HG02588 (cell line): ENCODE data around the gene RAB39B.
A peak's percentile ranks its signal among the peaks of the same experiment; 100 is the strongest.

Source experiments
- ATAC-seq: cut with Tn5 transposase; IDR thresholded peaks from one replicate; pipeline ENCODE4 v1.9.1; 2021; ENCODE audit warnings: mild to moderate bottlenecking, moderate library complexity; ENCODE audit not compliant: unreplicated experiment

RAB39B gene

DNA sequence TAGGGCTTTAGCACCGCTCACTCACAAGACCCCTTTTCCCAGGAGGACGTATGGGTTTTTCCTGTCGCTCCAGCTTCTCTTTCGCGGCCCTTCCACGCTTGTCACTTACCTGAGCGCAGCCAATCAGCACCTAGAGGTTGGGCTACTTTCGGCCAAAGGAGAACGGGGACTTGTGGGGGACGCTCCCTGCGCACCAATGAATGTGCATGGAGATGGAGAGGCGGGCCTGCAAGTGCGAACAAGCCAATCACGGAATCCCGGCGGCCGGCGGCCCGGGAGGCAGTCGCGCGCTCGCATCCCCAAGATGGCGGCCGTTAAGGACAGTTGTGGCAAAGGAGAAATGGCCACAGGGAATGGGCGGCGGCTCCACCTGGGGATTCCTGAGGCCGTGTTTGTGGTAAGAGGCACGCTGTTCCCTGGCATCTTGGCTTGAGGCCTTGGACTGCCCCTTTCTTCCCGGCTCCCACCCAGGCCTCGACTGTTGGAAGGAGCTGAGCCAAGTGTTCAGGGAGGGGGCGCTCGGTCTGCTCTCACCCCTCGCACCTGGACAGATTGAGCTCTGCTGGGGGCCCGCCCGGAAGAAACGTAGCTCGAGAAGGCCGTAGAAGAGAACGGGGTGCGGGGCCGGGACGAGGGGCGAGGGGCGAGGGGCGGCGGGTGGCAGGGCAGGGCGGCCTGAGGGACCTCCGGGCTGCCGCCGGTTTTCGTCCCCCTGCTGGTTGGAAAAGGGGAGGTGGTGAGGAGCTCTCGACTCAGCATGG, 47.9 kb downstream of the RAB39B start, which contains the start of gene VBP1:
Gene VBP1 (plus strand): TSS at position 282 of the 761 bp plus-strand sequence. CDS start 23 bp downstream, at position 305.
- ATAC-seq = peak; percentile 98

- ATAC-seq = peak; percentile 39
Measured at GRCh38 chrX:155215443-155216178, 48.7 kb downstream of the RAB39B start.

DNA sequence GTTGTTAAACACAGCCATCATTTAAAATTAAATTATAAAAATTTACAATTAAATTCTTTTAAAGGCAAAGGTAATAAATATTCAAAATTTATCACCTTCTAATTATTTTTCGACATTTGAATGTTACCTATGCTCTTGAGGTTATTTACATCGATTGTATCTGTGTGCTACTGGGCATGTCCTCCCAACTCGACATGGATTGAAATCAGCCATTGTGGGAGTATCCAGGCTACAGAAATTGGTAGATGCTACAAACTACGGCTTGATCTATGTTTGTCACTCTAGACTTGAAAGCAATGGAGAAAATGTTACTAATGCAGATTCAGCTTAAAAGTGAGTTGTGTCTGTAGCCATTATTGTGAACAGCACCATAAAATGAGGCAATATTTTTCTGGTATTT, 50.6 kb downstream of the RAB39B start:
- no peak for ATAC-seq

GRCh38 chrX:155211208-155211607, 53.1 kb downstream of the RAB39B start:
- no peak for ATAC-seq
